Measurements from ENCODE around the gene SMIM5. TPM values are rescaled to one million over a fixed set of nuclear protein-coding genes. Genes with fewer than 3 reads are reported as not detected.

The SMIM5 gene
- polyA plus RNA-seq, 1 donor (not counting 4 experiments of a cell fraction or from before 2014, with no cell fraction given), result 0.24 TPM

DNA sequence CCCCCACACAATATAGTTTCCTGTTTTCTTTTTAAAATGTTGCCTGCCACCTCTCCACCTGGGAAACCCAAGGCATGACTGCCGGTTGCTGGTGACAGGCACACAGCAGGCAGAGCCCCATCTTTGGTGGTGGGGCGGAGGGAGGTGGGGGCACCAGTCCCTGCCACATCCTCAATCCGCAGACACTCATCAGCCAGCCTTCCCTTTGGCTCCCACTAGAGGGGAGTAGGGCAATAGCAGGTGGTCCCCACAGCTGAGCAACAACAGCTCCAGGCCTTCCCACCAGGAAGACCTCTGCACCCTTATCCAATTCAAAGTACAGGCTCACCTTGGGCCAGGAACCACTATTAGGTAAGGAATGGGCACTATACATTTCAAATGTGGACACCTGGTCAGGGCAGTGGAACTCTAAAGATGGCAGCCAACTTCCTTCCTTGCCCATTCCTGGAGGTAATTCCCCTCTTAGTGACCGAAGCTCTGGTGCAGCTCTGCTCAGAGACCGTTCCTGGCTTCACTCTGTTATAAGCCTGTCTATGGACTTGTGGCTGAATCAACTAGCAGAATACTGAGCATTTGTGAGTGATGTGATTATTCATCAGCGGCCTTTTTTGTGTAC lies 19.8 kb downstream of the SMIM5 start:
- Histone ChIP-seq H3K4me3 (ENCODE audit: control insufficient read depth in 2 of 3, extremely low read depth in 1 of 3, insufficient read depth in 2 of 3, low read depth in 1 of 3, low read length in 3 of 3) (no peak overlapping the region), H3K4me1 (ENCODE audit: control insufficient read depth, extremely low read depth, insufficient read depth, low read length) (no peaks in the 10 kb centered on the region), H3K79me2 (ENCODE audit: control insufficient read depth, insufficient read depth, low read length) (no peaks in the 10 kb centered on the region), H3K4me2 (ENCODE audit: control insufficient read depth, extremely low read depth, insufficient read depth, low read depth, low read length) (no peak overlapping the region), H3K9me1 (ENCODE audit: control insufficient read depth, extremely low read depth, insufficient read depth, low read length) (no peaks in the 10 kb centered on the region), H3K27ac (ENCODE audit: control insufficient read depth, insufficient read depth, low read length) (no peak overlapping the region), H3K36me3 (ENCODE audit: control insufficient read depth in 2 of 2, extremely low read depth in 1 of 2, insufficient read depth in 2 of 2, low read length in 2 of 2) (peaks cover 17 to 19% of the 10 kb centered on the region in 2 experiments), H4K20me1 (ENCODE audit: control insufficient read depth, extremely low read depth, insufficient read depth, low read length) (no peaks in the 10 kb centered on the region), H2AFZ (ENCODE audit: control insufficient read depth, low read length) (no peak overlapping the region), H3K9me3 (ENCODE audit: control insufficient read depth, low read depth, low read length) (no peaks in the 10 kb centered on the region), H3K27me3 (ENCODE audit: control insufficient read depth, extremely low read depth, insufficient read depth, low read length) (no peaks in the 10 kb centered on the region), H3K9ac (ENCODE audit: control insufficient read depth, extremely low read depth, insufficient read depth, low read length) (no peak overlapping the region)
- no peak for DNase-seq (ENCODE audit: low read depth, low spot score)
- no peak for TF ChIP-seq EZH2 (IDR thresholded peaks at IDR 0.05; ENCODE audit: low read length)
- TF ChIP-seq, protein P1, sequence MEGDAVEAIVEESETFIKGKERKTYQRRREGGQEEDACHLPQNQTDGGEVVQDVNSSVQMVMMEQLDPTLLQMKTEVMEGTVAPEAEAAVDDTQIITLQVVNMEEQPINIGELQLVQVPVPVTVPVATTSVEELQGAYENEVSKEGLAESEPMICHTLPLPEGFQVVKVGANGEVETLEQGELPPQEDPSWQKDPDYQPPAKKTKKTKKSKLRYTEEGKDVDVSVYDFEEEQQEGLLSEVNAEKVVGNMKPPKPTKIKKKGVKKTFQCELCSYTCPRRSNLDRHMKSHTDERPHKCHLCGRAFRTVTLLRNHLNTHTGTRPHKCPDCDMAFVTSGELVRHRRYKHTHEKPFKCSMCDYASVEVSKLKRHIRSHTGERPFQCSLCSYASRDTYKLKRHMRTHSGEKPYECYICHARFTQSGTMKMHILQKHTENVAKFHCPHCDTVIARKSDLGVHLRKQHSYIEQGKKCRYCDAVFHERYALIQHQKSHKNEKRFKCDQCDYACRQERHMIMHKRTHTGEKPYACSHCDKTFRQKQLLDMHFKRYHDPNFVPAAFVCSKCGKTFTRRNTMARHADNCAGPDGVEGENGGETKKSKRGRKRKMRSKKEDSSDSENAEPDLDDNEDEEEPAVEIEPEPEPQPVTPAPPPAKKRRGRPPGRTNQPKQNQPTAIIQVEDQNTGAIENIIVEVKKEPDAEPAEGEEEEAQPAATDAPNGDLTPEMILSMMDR (optimal IDR thresholded peaks at IDR 0.05 in 1 of 3, IDR thresholded peaks at IDR 0.05 in 1 of 3, conservative IDR thresholded peaks at IDR 0.05 in 1 of 3; ENCODE audit: extremely low read depth in 1 of 3, insufficient read depth in 2 of 3, low read length in 3 of 3), result peak; percentile 78 to 84 (median 83)
- dilution Hi-C loops (cut with MboI; ENCODE audit: extremely low pct_ligation_motif_present, low sequenced_read_pairs), result no loop called here
- no peak for FAIRE-seq

GRCh38 chr17:75654176-75654575 lies 20.9 kb downstream of the SMIM5 start:
- H3K27ac ChIP-seq (ENCODE audit: control insufficient read depth, insufficient read depth, low read length), result no peak overlapping the region
- no peak for FAIRE-seq
- H3K27me3 ChIP-seq (ENCODE audit: control insufficient read depth, extremely low read depth, insufficient read depth, low read length), result no peaks in the 10 kb centered on the region
- H3K4me1 ChIP-seq (ENCODE audit: control insufficient read depth, extremely low read depth, insufficient read depth, low read length), result no peaks in the 10 kb centered on the region
- no peak for TF ChIP-seq EZH2 (IDR thresholded peaks at IDR 0.05; ENCODE audit: low read length)
- TF ChIP-seq, protein P1 (optimal IDR thresholded peaks at IDR 0.05 in 1 of 3, IDR thresholded peaks at IDR 0.05 in 1 of 3, conservative IDR thresholded peaks at IDR 0.05 in 1 of 3; ENCODE audit: extremely low read depth in 1 of 3, insufficient read depth in 2 of 3, low read length in 3 of 3), result peak; percentile 16 to 57 (median 45)
- no peaks in the 10 kb centered on the region for H3K79me2 ChIP-seq (ENCODE audit: control insufficient read depth, insufficient read depth, low read length)
- H3K4me2 ChIP-seq (ENCODE audit: control insufficient read depth, extremely low read depth, insufficient read depth, low read depth, low read length), result no peak overlapping the region
- dilution Hi-C loops (cut with MboI; ENCODE audit: extremely low pct_ligation_motif_present, low sequenced_read_pairs), result no loop called here
- no peak for DNase-seq (ENCODE audit: low read depth, low spot score)
- H3K36me3 ChIP-seq (ENCODE audit: control insufficient read depth in 2 of 2, extremely low read depth in 1 of 2, insufficient read depth in 2 of 2, low read length in 2 of 2), result peaks cover 18 to 20% of the 10 kb centered on the region in 2 experiments
- H3K9me3 ChIP-seq (ENCODE audit: control insufficient read depth, low read depth, low read length), result no peaks in the 10 kb centered on the region
- H3K9me1 ChIP-seq (ENCODE audit: control insufficient read depth, extremely low read depth, insufficient read depth, low read length), result no peaks in the 10 kb centered on the region
- no peak overlapping the region for H3K9ac ChIP-seq (ENCODE audit: control insufficient read depth, extremely low read depth, insufficient read depth, low read length)
- no peak overlapping the region for H2AFZ ChIP-seq (ENCODE audit: control insufficient read depth, low read length)
- no peaks in the 10 kb centered on the region for H4K20me1 ChIP-seq (ENCODE audit: control insufficient read depth, extremely low read depth, insufficient read depth, low read length)
- H3K4me3 ChIP-seq (ENCODE audit: control insufficient read depth in 2 of 3, extremely low read depth in 1 of 3, insufficient read depth in 2 of 3, low read depth in 1 of 3, low read length in 3 of 3), result no peak overlapping the region

All from keratinocyte (primary cell).